ENCODE data around the gene MS4A8.

DNA sequence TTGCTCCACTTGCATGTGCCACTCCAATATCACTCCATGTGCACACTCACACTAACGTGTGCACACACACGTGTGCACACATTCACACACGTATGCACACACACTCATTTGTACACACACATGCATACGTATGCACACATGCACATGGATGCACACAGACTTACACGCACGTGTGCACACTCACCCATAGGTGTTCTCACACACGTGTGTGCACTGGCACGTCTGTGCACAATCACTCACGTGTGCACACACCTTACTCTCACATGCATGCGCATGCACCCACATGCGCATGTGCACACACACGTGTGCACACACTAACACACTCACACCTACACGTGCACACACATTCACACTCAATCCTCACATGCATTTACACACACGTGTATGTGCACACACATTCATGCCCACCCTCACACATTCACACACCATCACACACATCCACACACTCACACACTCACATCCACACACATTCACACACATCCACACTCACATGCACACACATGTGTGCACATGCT, 48.0 kb downstream of the MS4A8 start:
- no peak for TF ChIP-seq ZFP30 (CRISPR knock-in tag; IDR thresholded peaks at IDR 0.05)
- TF ChIP-seq ZC3H10 (CRISPR knock-in tag; IDR thresholded peaks at IDR 0.05), result no peak
- TF ChIP-seq RARB (CRISPR knock-in tag; IDR thresholded peaks at IDR 0.05), result no peak
- no peak for TF ChIP-seq ZNF8 (CRISPR knock-in tag; IDR thresholded peaks at IDR 0.05)
- TF ChIP-seq ESRRG (CRISPR knock-in tag; IDR thresholded peaks at IDR 0.05), result no peak
- no peak for TF ChIP-seq BACH2 (CRISPR knock-in tag; IDR thresholded peaks at IDR 0.05; ENCODE audit: borderline replicate concordance)
- no peak for TF ChIP-seq ZNF70 (CRISPR knock-in tag; IDR thresholded peaks at IDR 0.05)
- TF ChIP-seq, protein P1, sequence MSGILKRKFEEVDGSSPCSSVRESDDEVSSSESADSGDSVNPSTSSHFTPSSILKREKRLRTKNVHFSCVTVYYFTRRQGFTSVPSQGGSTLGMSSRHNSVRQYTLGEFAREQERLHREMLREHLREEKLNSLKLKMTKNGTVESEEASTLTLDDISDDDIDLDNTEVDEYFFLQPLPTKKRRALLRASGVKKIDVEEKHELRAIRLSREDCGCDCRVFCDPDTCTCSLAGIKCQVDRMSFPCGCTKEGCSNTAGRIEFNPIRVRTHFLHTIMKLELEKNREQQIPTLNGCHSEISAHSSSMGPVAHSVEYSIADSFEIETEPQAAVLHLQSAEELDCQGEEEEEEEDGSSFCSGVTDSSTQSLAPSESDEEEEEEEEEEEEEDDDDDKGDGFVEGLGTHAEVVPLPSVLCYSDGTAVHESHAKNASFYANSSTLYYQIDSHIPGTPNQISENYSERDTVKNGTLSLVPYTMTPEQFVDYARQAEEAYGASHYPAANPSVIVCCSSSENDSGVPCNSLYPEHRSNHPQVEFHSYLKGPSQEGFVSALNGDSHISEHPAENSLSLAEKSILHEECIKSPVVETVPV (CRISPR knock-in tag; IDR thresholded peaks at IDR 0.05), result no peak
- no peak for TF ChIP-seq ARNTL (CRISPR knock-in tag; IDR thresholded peaks at IDR 0.05; ENCODE audit: borderline replicate concordance, low read depth)
- TF ChIP-seq, protein P2, sequence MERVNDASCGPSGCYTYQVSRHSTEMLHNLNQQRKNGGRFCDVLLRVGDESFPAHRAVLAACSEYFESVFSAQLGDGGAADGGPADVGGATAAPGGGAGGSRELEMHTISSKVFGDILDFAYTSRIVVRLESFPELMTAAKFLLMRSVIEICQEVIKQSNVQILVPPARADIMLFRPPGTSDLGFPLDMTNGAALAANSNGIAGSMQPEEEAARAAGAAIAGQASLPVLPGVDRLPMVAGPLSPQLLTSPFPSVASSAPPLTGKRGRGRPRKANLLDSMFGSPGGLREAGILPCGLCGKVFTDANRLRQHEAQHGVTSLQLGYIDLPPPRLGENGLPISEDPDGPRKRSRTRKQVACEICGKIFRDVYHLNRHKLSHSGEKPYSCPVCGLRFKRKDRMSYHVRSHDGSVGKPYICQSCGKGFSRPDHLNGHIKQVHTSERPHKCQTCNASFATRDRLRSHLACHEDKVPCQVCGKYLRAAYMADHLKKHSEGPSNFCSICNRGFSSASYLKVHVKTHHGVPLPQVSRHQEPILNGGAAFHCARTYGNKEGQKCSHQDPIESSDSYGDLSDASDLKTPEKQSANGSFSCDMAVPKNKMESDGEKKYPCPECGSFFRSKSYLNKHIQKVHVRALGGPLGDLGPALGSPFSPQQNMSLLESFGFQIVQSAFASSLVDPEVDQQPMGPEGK (CRISPR knock-in tag; IDR thresholded peaks at IDR 0.05; ENCODE audit: borderline replicate concordance), result no peak
- TF ChIP-seq, protein P3, sequence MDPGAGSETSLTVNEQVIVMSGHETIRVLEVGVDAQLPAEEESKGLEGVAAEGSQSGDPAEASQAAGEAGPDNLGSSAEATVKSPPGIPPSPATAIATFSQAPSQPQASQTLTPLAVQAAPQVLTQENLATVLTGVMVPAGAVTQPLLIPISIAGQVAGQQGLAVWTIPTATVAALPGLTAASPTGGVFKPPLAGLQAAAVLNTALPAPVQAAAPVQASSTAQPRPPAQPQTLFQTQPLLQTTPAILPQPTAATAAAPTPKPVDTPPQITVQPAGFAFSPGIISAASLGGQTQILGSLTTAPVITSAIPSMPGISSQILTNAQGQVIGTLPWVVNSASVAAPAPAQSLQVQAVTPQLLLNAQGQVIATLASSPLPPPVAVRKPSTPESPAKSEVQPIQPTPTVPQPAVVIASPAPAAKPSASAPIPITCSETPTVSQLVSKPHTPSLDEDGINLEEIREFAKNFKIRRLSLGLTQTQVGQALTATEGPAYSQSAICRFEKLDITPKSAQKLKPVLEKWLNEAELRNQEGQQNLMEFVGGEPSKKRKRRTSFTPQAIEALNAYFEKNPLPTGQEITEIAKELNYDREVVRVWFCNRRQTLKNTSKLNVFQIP (CRISPR knock-in tag; IDR thresholded peaks at IDR 0.05; ENCODE audit: borderline replicate concordance, low read depth), result no peak
- no peak for TF ChIP-seq TCF4 (CRISPR knock-in tag; IDR thresholded peaks at IDR 0.05; ENCODE audit: borderline replicate concordance)
- TF ChIP-seq, protein P4, sequence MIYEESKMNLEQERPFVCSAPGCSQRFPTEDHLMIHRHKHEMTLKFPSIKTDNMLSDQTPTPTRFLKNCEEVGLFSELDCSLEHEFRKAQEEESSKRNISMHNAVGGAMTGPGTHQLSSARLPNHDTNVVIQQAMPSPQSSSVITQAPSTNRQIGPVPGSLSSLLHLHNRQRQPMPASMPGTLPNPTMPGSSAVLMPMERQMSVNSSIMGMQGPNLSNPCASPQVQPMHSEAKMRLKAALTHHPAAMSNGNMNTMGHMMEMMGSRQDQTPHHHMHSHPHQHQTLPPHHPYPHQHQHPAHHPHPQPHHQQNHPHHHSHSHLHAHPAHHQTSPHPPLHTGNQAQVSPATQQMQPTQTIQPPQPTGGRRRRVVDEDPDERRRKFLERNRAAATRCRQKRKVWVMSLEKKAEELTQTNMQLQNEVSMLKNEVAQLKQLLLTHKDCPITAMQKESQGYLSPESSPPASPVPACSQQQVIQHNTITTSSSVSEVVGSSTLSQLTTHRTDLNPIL (CRISPR knock-in tag; IDR thresholded peaks at IDR 0.05; ENCODE audit: low read depth), result no peak
- TF ChIP-seq GLIS3 (CRISPR knock-in tag; IDR thresholded peaks at IDR 0.05), result no peak

Data from SK-N-SH treated with all-trans-retinoic acid at 6 μM for 48 hours (cell line).